H1 (cell line): Measurements from ENCODE around the gene TEX264. TPM values are rescaled to one million over a fixed set of nuclear protein-coding genes. Genes with fewer than 3 reads are reported as not detected.

Experiments used
- ASH2L ChIP-seq: fragments of 200-600, 300-600 bp; sonication (generic); IDR thresholded peaks from one replicate; pipeline ENCODE4 v1.7.1; 2017; ENCODE audit warnings: low read length
- BRCA1 ChIP-seq: IDR thresholded peaks from 2 replicates; pipeline ENCODE4 v1.6.1; 2012; ENCODE audit warnings: low read depth, low read length, improper control_type of control experiment
- CBX5 ChIP-seq: fragments of 300-800, 300-1000 bp; sonication (generic); IDR thresholded peaks from 2 replicates; pipeline ENCODE4 v1.7.1; 2016; ENCODE audit warnings: antibody characterized with exemption, low read length, low read depth
- CBX8 ChIP-seq: fragments of 300-800, 300-1000 bp; sonication (generic); IDR thresholded peaks from 2 replicates; pipeline ENCODE4 v1.7.1; 2016; ENCODE audit warnings: low read depth, low read length, borderline replicate concordance
- CEBPB ChIP-seq: IDR thresholded peaks from 2 replicates; pipeline ENCODE4 v1.6.1; 2012; ENCODE audit warnings: low read depth, low read length
- CHD2 ChIP-seq: IDR thresholded peaks from 2 replicates; pipeline ENCODE4 v1.6.1; 2012; ENCODE audit warnings: low read length, improper control_type of control experiment
- CREB1 ChIP-seq: IDR thresholded peaks from 2 replicates; pipeline ENCODE4 v1.6.1; 2012; ENCODE audit warnings: inconsistent platforms
- EZH2 ChIP-seq: fragments of 200-600 bp; sonication (generic); IDR thresholded peaks from 2 replicates; pipeline ENCODE4 v1.7.1; 2012; ENCODE audit warnings: low read depth, mild to moderate bottlenecking, moderate library complexity, low read length, inconsistent platforms; ENCODE audit not compliant: severe bottlenecking
- HDAC6 ChIP-seq: IDR thresholded peaks from one replicate; pipeline ENCODE4 v1.7.1; 2012; ENCODE audit warnings: low read depth, mild to moderate bottlenecking, inconsistent platforms, low read length, moderate library complexity
- JUN ChIP-seq: IDR thresholded peaks from 2 replicates; pipeline ENCODE4 v1.6.1; 2011; ENCODE audit warnings: low read depth, mild to moderate bottlenecking, improper control_type of control experiment, low read length
- NANOG ChIP-seq: IDR thresholded peaks from 2 replicates; pipeline ENCODE4 v1.6.1; 2011; ENCODE audit warnings: low read length, low read depth, mild to moderate bottlenecking, inconsistent platforms; ENCODE audit not compliant: insufficient read depth, poor library complexity, severe bottlenecking
- POLR2AphosphoS5 ChIP-seq: IDR thresholded peaks from 2 replicates; pipeline ENCODE4 v1.6.1; 2011; ENCODE audit warnings: low read depth, low read length
- RNF2 ChIP-seq: fragments of 200-900, 300-1000 bp; sonication (generic); IDR thresholded peaks from 2 replicates; pipeline ENCODE4 v1.7.1; 2016; ENCODE audit warnings: borderline replicate concordance, low read depth, mild to moderate bottlenecking, antibody characterized with exemption, low read length; ENCODE audit not compliant: poor library complexity, severe bottlenecking; ENCODE audit errors: missing control alignments
- RXRA ChIP-seq: IDR thresholded peaks from 2 replicates; pipeline ENCODE4 v1.6.1; 2011; ENCODE audit warnings: low read depth, mild to moderate bottlenecking, low read length, moderate library complexity; ENCODE audit not compliant: insufficient read depth
- SAP30 ChIP-seq: fragments of 300-600 bp; sonication (generic); IDR thresholded peaks from 2 replicates; pipeline ENCODE4 v1.7.1; 2012; ENCODE audit warnings: low read length, moderate library complexity, mild to moderate bottlenecking, inconsistent platforms; ENCODE audit not compliant: insufficient read depth, insufficient replicate concordance
- SIX5 ChIP-seq: IDR thresholded peaks from 2 replicates; pipeline ENCODE4 v1.6.1; 2011; ENCODE audit warnings: mild to moderate bottlenecking, low read depth, low read length
- SP1 ChIP-seq: IDR thresholded peaks from 2 replicates; pipeline ENCODE4 v1.6.1; 2011; ENCODE audit warnings: low read depth, low read length
- SP2 ChIP-seq: IDR thresholded peaks from 2 replicates; pipeline ENCODE4 v1.6.1; 2012; ENCODE audit warnings: mild to moderate bottlenecking, low read length, inconsistent platforms
- SUZ12 ChIP-seq: fragments of 200-600 bp; sonication (generic); IDR thresholded peaks from 2 replicates; pipeline ENCODE4 v1.6.1; 2012; ENCODE audit warnings: mild to moderate bottlenecking, inconsistent platforms, low read length, moderate library complexity, mixed read lengths
- TBP ChIP-seq: IDR thresholded peaks from 2 replicates; pipeline ENCODE4 v1.6.1; 2011; ENCODE audit warnings: low read depth, low read length, improper control_type of control experiment
- TCF12 ChIP-seq: IDR thresholded peaks from 2 replicates; pipeline ENCODE4 v1.6.1; 2011; ENCODE audit warnings: low read depth, mild to moderate bottlenecking, low read length
- TEAD4 ChIP-seq: IDR thresholded peaks from 2 replicates; pipeline ENCODE4 v1.6.1; 2012; ENCODE audit warnings: low read depth, low read length, inconsistent platforms, mixed read lengths
- ZNF274 ChIP-seq: IDR thresholded peaks from 2 replicates; pipeline ENCODE4 v1.7.0; 2012; ENCODE audit warnings: low read length, borderline replicate concordance; ENCODE audit errors: extremely low read depth
- polyA plus RNA-seq, 7 experiments: library from polyadenylated mRNA; depleted of rRNA in 3 of 7; stranded (reverse) in 5 of 7; unstranded in 2 of 7; fragments of >200 nt in 5 of 7; fragments of 200-250 nt in 2 of 7; gene quantifications; 1 replicate in 5 of 7; 2 replicates in 1 of 7; 4 replicates in 1 of 7; pipeline versions ENCODE4 v1.2.1 to v1.2.3, GENCODE V29; 2011 to 2013; ENCODE audit warnings: missing spikeins in 2 of 7, mixed read lengths in 2 of 7
- total RNA-seq: library from RNA; stranded (reverse); fragmentation: NEBNext Ultra II Directional; extraction: Animal tissue kit (Norgen Biotek cat#: 25700); gene quantifications from 2 replicates; pipeline ENCODE4 v1.2.1, GENCODE V29; 2021
- TF ChIP-seq, protein P1 (sequence below): IDR thresholded peaks from 2 replicates; pipeline ENCODE4 v1.6.1; 2012; ENCODE audit warnings: low read length, inconsistent platforms

Gene TEX264
- total and polyA plus RNA-seq, 2 of the 8 experiments (the other 6 are each of a cell fraction or from before 2014, with no cell fraction given) = 11.2 to 35.6 TPM

DNA sequence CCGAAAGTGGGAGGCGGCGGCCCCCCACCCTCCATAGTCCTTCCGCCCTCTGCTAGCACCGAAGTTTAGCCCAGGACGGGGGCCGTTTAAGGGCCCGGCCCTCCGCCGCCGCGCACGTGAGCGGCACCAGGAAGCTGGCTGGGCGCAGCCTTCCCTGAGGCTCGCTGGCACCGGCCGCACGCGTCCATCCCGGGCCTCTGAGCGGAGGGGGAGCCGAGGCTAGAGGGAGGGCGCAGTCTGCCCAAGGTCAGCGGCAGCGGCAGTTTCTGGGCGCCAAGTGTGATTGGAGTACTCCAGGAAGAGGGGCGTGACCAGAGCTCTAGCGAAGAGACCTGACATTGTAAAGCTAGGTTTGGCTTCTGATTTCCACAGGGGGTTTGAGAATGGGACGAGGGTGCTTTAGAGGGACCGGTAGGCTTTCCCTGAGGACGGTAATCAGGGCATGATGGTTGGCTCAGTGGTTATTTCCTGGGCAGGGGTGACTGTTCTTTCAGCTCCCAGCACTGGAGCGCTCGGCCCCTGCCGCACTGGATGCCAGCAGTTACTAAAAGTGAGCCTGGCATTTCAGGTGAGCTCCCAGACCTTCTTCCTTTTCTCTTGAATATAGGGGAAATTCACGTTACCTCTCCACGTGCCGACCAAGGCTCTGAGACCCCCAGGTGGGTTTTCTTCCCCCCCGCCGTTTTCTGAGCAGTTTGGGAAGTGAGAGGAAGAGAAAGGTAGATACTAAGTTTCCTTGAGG, 853 bp downstream of the TEX264 start (continued):
- TF ChIP-seq EZH2 = peak; percentile 39
- peak; percentile 71 for TF ChIP-seq TBP
- TF ChIP-seq ZNF274 = no peak
- TF ChIP-seq CHD2 = no peak
- no peak for TF ChIP-seq TEAD4
- TF ChIP-seq SIX5 = no peak
- no peak for TF ChIP-seq SP1
- TF ChIP-seq BRCA1 = no peak
- no peak for TF ChIP-seq TCF12
- TF ChIP-seq POLR2AphosphoS5 = peak; percentile 34; the same call in 1 of the 2 replicates
- TF ChIP-seq CEBPB = no peak
- no peak for TF ChIP-seq CREB1
- TF ChIP-seq CBX8 = no peak
- TF ChIP-seq HDAC6 = no peak
- TF ChIP-seq SUZ12 = no peak
- TF ChIP-seq RNF2 = no peak
- no peak for TF ChIP-seq SP2
- TF ChIP-seq, protein P1, sequence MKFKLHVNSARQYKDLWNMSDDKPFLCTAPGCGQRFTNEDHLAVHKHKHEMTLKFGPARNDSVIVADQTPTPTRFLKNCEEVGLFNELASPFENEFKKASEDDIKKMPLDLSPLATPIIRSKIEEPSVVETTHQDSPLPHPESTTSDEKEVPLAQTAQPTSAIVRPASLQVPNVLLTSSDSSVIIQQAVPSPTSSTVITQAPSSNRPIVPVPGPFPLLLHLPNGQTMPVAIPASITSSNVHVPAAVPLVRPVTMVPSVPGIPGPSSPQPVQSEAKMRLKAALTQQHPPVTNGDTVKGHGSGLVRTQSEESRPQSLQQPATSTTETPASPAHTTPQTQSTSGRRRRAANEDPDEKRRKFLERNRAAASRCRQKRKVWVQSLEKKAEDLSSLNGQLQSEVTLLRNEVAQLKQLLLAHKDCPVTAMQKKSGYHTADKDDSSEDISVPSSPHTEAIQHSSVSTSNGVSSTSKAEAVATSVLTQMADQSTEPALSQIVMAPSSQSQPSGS = no peak
- no peak for TF ChIP-seq JUN
- no peak for TF ChIP-seq NANOG
- TF ChIP-seq ASH2L = peak; percentile 46
- TF ChIP-seq RXRA = no peak
- TF ChIP-seq SAP30 = no peak
- TF ChIP-seq CBX5 = no peak
